CD1c-positive myeloid dendritic cell (primary cell): Measurements from ENCODE around the gene UGT3A1.
"Not testable (repeated sequence)": the region's sequence is repeated elsewhere in the genome, so short reads cannot be mapped to it uniquely, and the experiment has no call there.

Experiments used
- DNase-seq: peaks from one replicate; pipeline ENCODE4 v3.0.0-alpha.2; 2016; ENCODE audit errors: extremely low spot score

The UGT3A1 gene, protein sequence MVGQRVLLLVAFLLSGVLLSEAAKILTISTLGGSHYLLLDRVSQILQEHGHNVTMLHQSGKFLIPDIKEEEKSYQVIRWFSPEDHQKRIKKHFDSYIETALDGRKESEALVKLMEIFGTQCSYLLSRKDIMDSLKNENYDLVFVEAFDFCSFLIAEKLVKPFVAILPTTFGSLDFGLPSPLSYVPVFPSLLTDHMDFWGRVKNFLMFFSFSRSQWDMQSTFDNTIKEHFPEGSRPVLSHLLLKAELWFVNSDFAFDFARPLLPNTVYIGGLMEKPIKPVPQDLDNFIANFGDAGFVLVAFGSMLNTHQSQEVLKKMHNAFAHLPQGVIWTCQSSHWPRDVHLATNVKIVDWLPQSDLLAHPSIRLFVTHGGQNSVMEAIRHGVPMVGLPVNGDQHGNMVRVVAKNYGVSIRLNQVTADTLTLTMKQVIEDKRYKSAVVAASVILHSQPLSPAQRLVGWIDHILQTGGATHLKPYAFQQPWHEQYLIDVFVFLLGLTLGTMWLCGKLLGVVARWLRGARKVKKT

DNA sequence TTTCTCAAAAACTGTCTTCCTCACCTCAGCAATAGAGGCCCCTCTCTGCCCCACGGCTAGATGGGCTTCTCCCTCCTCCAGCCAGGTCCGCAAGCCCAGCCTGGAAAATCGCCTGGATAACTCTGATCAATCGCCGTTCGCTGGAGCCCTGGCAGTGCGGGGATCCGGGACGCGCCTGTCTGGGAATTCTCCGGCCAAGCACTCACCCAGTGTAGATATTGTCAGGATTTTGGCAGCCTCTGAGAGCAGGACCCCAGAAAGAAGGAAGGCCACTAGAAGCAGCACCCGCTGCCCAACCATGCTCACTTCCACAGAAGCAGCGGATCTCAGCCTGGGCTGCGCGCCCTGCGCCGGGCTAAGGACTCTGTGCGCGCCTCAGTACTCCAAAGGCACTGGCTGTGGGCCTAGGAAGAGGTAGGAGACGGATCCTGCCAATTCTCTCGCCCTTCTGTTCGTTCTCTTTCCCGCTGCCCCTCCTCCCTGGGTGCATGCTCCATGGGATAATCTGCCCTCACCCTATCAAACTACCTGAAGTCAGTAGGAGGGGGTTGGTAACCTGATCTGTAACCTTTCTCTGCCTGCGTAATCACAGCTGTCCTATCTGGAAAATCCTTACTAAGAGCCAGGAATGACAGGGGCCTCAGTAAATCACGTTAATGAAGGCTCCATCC lies at the start of gene UGT3A1:
Gene UGT3A1, minus strand, starts transcription at position 450 of the 671 bp plus-strand sequence. Its CDS starts 150 bp downstream, at position 300.
- no peak for DNase-seq

DNA sequence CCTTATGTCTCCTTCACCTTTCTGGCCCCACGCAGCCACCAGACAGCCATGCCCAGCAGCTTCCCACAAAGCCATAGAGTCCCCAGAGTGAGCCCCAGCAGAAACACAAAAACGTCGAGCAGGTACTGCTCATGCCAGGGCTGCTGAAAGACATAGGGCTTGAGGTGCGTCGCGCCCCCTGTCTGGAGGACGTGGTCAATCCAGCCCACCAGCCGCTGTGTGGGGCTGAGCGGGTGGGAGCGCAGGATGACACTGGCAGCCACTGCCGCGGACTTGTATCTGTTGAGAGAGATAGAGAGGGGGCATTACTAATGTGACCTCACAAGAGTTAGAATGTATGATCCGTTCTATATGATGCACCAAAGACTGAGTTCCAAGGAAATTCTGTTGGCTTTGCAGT lies 44.5 kb upstream of the UGT3A1 start:
- DNase-seq: no peak

DNA sequence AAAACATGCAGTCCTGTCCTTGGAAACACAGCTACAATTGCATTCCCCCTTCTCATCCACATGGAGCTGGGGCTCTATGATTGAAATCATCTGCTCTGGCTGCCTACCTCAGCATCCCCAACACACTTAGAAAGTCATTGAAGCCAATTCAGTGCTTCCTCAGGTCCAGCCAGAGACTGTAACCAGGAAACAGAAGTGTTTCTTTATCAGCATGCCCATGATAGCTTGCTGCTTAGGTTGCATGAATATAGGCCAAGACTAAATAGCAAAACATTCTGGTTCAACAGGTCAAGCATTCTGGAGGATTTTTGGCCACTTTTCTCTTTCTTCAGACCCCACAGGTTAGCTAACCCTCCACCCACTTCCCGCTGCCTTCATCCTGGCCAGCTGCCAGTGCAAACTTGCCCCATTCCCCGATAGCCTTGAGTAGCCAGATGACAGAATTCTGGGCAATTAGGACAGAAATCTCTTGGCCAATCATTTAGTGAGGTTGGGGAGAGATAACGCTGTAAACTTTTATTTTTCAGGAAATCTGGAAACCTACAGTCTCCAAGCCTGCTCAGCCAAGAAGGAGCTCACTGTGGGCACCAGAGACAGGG lies 43.4 kb upstream of the UGT3A1 start:
- not testable (repeated sequence) for DNase-seq

DNA sequence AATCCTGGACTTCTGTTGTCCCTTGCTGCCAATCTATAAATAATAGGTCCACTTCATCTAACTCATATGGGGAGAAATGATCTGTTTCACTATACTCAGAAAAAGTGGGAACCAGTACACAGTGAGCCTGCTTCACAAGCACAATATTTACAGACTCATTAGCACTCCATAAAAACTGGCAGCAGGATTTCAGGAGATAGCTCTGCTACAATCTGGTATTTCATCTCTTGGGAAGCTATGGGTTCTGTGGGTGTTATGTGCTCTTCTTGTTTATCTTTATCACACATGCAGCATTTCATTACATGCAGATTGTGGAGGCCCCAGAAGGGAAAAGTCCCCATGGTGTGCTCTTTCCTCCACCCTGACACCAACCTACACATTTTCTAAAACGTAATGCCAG lies 42.3 kb upstream of the UGT3A1 start:
- no peak for DNase-seq

DNA sequence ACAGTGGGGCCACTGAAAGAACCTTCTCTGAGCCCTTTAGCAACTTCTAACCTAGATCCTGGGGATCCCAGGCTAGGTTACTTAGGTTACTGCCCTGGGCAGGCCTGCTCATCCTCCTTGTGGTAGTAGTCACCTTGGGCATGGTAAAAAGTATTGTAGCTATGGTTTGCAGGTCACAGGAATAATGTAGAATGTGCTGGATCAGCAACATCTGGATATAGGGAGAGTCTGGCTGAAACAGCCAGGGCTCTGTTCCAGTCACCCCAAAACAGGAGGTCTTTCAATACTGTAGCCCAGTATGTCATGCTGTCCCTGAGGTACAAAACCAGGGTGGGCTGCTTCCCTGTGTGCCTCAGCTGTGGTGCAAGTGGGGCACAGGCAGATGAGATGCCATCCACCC lies 41.9 kb upstream of the UGT3A1 start:
- no peak for DNase-seq

DNA sequence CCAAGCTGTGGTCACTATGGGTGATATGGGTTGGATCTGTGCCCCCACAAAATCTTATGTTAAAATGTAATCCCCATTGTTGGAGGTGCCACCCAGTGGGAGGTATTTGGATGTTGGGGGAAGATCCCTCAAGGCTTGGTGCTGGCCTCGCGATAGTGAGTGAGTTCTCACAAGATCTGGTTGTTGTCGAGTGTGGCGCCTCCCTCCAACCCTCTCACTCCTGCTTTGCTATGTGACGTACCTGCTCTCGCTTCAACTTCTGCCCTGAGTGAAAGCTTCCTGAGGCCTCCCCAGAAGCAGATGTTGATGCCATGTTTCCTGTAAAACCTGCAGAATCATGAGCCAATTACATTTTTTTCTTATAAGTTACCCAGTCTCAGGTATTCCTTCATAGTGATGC lies 40.0 kb upstream of the UGT3A1 start:
- no peak for DNase-seq

DNA sequence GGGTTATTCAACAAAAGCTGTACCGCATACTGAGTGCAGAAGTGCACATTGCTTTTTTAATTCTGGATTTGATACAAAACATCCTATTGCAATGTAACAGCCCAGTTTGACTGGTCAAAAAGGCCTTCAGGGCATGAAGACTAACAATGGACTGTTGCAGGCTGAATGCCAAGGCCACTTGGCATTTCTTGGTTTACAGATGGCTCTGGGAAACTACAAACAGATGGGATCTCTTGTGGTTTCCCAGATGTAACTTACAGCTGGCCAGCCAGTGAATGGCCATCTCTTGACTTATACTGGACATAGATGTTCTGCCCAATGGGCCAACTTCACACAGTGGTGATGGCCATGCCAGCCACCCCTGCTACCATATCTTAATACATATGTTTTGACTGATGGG lies 38.7 kb upstream of the UGT3A1 start:
- DNase-seq: no peak

DNA sequence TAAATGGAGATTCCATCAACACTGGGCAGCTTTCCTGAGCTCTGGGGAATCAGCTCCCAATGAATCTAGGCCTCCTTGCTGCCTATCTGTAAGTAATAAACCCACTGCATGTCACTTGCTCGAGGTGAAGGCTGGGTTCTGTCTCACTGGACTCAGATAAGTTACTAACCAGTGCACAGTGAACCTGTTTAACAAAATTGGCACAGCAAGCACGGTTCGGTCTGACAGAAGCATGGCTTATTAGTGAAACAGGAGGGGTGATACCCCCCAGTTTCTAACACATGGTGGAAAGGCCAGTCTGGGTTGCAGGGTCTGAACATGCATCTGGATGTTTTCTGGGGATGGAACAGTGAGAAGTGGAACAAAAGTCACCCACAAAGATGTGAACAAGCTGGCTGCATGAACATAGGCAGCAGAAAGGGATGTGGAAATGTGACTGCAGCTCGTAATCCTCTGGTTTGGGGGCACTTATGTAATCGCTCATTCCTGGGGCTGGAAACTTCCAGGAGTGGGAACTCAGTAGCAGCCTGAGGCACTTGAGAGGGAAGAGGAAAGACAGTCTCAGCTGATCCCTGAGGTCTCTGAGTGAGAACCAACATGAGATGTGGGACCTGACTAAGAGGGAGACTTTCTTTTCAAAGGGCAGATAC lies 37.8 kb upstream of the UGT3A1 start:
- DNase-seq: no peak

DNA sequence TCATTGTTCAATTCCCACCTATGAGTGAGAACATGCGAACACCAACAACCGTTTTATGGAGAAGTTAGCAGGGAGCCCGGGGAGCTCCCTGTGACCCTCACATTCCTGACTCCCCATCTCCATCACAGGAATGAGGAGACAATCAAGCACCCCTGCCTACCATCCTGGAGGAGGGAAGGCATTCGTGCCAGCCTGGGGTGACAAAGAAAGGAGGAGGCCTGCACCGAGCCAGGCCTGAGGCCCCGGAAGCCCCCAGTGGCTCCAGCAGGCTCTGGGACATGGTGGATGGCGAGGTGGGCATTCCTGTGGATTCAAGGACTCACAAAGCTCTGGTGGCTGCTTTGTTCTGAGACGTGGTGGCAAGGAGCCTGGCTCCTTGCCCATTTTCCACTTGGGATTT lies 36.5 kb upstream of the UGT3A1 start:
- DNase-seq: no peak

DNA sequence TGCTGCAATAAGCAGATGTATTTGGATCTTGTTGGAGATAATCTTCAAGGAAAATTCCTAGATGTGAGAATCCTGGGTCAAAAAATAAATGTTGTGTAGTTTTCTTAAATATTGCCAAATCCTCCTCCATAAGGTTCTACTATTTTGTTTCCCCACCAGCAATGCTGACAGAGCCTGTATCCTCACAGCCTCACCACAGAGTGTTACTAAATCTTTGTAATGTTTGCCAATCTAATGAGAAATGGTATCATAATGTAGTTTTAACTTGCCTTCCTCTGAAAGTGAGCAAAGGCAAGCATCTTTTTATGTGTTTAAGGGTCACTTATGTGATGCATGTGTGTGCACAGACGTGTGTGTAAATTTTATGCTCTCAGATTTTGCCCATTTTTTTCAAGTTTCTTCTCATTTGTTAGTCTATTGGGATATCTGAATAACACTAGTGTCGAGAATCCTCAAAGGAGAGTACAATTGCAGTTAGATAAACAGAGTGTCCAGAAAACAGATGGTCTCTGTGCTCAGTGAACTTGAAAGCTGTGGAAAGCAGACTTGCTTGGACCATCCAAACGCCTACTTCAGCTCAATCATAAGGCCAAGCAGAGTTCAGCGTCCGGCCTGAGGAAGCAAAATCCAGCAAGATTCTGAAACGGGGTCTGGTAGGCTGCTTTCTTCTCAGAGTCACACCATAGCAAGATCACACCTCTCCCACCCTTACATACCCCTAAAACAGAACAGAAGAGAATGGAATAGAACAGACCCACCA lies 35.7 kb upstream of the UGT3A1 start:
- DNase-seq: no peak

DNA sequence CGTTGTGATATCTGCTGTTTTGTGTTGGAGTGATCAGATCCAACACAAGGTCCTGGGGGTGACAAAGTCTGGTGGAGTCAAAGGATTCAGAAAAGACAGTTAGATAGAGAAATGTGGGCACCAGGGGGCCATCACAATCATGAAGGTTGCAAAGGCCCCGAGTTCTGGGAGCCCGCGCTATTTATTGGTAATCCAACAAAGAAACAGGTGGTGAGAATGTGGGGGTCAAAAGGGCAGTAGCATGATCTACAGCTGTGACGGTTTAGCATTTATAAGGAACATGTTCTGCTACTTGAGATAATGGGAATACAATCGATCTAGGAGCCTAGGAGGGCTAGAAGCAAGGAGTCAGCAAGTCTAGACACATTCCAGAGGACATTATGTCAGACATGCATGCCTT lies 31.1 kb upstream of the UGT3A1 start:
- DNase-seq: not testable (repeated sequence)

DNA sequence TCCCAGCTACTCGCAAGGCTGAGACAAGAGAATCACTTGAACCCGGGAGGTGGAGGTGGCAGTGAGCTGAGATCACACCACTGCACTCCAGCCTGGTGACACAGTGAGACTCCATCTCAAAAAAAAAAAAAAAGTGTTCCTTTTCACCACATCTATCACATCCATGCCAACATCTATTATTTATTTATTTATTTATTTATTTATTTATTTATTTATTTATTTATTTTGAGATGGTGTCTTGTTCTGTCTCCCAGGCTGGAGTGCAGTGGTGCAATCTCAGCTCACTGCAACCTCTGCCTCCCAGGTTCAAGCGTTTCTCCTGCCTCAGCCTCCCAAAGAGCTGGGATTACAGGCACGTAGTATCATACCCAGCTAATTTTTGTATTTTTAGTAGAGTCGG lies 28.4 kb upstream of the UGT3A1 start:
- not testable (repeated sequence) for DNase-seq

DNA sequence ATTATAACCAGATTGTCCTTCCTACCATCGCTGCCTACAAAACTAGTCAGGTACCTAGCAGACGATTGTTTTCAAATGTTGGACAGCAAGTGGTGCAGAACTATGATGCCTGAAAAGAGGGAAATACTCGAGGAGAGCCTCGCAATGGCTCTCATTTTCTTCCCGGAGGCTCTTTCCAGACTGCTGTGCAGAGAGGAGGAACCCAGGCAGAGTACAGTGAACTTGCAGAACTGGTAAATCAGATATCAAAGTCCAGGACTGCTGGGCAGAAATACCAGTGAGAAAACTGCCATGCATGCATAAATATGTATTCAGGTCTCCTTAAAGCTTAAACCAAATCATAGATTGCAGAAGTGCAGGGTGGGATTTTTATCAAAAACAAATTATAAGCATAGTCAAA lies 26.4 kb upstream of the UGT3A1 start:
- no peak for DNase-seq

DNA sequence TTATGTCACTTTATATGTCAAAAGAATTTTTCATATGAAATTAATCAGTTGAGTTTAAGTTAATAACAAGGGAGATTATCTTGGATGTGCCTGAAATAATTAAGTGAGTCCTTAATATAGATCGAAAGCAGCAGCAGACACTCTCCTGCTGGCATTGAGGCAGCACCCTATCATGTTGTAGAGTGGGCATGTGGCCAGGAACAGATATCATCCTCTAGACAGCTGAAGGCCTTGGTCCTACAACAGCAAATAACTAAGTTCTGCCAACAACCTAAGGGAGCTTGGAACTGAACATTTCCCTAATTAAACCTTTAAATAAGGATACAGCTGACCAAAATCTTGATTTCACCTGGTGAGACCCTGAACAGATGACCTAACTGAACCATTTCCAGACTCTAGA lies 25.8 kb upstream of the UGT3A1 start:
- no peak for DNase-seq

DNA sequence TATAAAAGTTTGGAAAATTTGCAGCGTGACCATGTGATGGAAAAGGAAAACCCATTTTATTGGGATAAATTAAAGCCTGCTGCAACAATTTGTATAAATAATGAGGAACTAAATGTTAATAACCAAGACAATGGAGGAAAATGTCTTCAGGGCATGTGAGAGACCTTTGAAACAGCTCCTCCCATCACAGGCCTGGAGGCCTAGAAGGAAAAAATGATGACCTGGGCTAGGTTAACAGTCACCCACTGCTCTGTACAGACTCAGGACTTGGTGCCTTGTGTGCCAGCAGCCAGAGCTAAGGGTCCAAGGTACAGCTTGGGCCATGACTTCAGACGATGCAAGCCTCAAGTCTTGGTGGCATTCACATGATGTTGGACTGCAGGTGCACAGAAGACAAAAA lies 22.0 kb upstream of the UGT3A1 start:
- DNase-seq: no peak

DNA sequence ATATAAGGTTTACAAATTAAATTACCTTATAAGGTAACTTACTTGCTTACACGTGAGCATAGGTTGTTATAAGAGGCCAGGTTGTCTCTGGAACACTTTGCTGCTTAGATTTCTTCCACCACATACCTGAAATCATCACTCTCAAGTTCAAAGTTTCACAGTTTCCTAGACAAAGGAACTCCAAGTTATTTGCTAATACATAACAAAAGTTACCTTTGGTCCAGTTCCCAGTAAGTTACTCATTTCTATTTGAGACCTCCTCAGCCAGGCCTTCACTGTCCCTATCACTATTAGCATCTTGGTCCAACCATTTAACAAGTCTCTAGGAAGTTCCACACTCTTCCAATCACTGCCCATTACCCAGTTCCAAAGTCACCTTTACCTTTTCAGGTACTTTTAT lies 18.5 kb upstream of the UGT3A1 start:
- DNase-seq: no peak

DNA sequence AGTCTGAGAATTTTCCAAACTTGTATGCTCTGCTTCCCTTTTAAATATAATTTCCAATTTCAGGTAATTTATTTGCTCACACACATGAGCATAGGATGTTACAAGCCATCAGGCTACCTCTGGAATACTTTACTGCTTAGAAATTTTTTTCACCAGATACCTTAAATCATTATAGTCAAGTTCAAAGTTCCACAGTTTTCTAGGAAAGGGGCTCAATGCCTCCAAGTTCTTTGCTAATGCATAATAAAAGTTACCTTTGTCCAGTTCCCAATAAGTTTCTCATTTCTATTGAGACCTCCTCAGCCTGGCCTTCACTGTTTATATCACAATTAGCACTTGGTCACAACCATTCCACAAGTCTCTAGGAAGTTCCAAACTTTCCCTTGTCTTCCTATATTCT lies 16.2 kb upstream of the UGT3A1 start:
- no peak for DNase-seq

DNA sequence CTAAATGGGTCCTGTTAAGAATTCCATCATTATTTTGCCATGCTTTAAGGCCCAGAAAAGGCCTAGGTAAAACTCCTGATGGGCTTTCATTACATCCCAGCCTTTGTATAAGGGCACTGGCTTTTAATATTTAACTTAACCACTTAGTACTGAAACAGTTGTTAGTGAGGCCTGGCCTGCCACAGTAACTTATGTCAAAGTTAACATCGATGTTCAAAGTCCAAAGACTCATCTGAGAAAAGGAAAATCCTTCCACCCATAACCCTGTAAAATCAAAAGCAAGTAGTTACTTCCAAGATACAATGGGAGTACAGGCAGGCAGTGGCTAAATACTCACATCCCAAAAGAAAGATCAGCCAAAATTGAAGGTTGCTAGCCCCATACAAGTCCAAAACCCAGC lies 15.0 kb upstream of the UGT3A1 start:
- no peak for DNase-seq

DNA sequence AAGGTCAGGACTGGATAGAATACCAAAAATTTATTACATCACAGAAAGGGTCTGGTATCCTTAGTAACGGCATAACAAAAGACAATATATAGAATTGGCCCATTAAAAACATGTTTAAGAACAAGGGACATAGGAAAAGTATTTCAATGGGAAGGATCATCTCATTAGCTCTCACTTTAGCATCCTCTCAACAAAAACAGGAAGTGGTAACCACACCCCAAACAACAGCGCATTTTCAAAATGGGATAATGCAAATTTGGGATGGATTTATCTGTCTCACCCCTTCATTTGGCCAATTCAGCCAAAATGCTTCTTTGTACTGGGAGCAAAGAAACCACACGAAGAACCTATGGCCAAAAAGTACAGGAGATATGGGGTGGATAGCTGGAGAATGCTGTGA lies 9.8 kb upstream of the UGT3A1 start:
- DNase-seq: no peak

DNA sequence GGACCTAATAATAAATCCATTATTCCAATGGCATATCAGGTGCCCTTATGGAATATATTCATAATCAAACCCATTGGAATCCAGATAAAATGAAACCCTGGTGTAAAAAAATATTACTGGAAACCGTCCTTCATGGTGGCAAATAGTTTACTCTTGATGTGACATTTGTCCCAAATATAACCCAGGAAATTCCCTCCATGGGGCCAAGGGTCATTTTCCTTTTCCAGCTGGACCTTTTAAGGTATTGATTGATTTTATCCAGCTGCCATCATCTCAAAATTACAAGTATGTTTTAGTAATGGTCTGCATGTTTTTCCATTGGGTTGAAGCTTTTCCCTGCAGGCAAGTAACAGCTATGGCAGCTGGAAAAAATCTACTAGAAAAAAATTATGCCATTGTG lies 8.4 kb upstream of the UGT3A1 start:
- DNase-seq: no peak

DNA sequence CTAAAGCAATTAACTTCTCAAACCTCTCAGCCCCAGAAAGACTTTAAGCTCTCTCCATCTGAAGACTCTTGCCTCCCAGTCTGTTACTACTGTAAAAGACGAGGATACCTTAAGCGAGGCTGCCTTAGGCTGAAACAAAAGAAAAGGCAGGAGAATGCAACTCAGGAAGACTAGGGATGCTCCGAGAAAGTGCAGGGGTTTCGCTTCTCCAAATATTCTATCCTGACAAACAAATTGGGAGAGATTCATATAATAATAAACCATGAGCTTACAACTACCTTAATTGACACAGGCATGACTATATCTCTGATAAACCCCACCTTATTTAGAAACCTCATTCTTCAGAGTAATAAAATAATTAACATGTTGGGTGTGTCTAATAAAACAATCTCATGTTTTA lies 4.9 kb upstream of the UGT3A1 start:
- DNase-seq: no peak

DNA sequence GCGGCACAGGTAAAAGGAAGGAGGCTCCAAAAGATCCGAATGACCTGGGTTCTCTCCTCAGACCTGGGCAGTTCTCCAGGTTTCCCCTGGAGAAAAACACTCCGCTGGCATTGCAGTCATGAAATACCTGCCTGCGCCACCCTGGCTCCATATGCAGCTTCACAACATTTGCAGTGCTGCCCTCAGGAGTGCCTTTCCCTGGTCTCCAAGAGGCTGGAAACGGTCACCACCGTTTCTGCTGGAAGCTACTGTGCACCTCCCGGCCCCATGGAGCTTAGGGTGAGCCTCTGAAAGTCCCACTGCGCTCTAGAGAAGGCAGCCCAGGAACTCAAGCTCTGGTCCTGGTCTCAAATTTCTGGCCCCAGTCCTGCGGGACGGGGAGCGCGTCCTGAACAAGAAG lies 670 bp downstream of the UGT3A1 start:
- no peak for DNase-seq
